ENCODE results near the gene SOX9. TPM values are rescaled to one million over a fixed set of nuclear protein-coding genes. Genes with fewer than 3 reads are reported as not detected.

Gene SOX9
- total RNA-seq, 1 experiment from 2014 or later, result 1.3 TPM

DNA sequence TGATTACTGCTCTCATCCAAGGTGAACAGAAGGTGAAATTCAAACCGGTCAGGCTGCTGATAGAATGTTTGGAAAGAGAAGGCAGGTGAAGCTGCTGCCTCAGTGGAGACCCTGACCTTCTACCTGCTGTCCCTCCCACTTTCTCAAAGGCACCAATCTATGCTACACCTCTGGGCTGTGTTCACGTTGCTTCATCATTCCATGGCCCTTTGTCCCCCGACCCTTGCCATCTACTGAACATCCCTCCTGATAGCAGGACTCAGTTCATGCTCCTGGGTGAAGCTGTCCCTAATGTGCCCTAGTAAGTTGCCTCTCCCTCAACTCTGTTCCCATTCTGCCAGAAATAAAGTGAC is 44.2 kb upstream of the SOX9 start:
- no peaks in the 10 kb centered on the region for H3K36me3 Mint-ChIP-seq (ENCODE audit: insufficient read depth in 1 of 3, low read depth in 3 of 3)
- Histone ChIP-seq H3K18ac (ENCODE audit: insufficient read length, low read depth, low read length) (no peak overlapping the region), H2BK12ac (ENCODE audit: insufficient read length, low read depth, low read length) (no peak overlapping the region), H3K4me1 (ENCODE audit: insufficient read depth, low read length) (no peaks in the 10 kb centered on the region), H3K9ac (ENCODE audit: extremely low read depth, insufficient read length, low read length) (no peak overlapping the region), H2BK20ac (ENCODE audit: low read depth, low read length, poor library complexity, severe bottlenecking) (no peak overlapping the region), H3K4ac (ENCODE audit: low read depth, low read length) (no peak overlapping the region), H4K20me1 (ENCODE audit: control insufficient read depth, insufficient read depth, insufficient read length) (no peaks in the 10 kb centered on the region), H3K23ac (ENCODE audit: insufficient read length, low read depth, low read length) (no peak overlapping the region), H3K9me3 (ENCODE audit: control insufficient read depth, low read depth, low read length) (no peaks in the 10 kb centered on the region), H2AK5ac (ENCODE audit: insufficient read length, low read length) (no peak overlapping the region), H2BK5ac (ENCODE audit: insufficient read length, low read length) (no peak overlapping the region), H3K23me2 (ENCODE audit: insufficient read length, low read depth, low read length, poor library complexity, severe bottlenecking) (no peaks in the 10 kb centered on the region), H3K14ac (ENCODE audit: insufficient read depth, low read length) (no peak overlapping the region), H2BK15ac (ENCODE audit: low read depth, low read length) (no peak overlapping the region), H3K79me1 (ENCODE audit: insufficient read depth, low read depth, low read length, poor library complexity, severe bottlenecking) (no peaks in the 10 kb centered on the region), H2BK120ac (ENCODE audit: low read depth, low read length, poor library complexity, severe bottlenecking) (no peak overlapping the region), H4K5ac (ENCODE audit: insufficient read length, low read depth, low read length) (no peak overlapping the region), H3K79me2 (ENCODE audit: insufficient read depth, low read length) (no peaks in the 10 kb centered on the region), H3K4me2 (ENCODE audit: insufficient read depth, insufficient read length, low read length) (no peak overlapping the region), H3K56ac (ENCODE audit: insufficient read length, low read depth, low read length) (no peak overlapping the region), H3T11ph (ENCODE audit: low read length) (no peak overlapping the region), H4K8ac (replicated peaks; ENCODE audit: insufficient read length, low read depth, low read length) (no peak overlapping the region), H2AFZ (ENCODE audit: low read length) (no peak overlapping the region), H4K91ac (ENCODE audit: insufficient read length, low read depth, low read length) (no peak overlapping the region), H3K27ac (ENCODE audit: insufficient read length, low read depth, low read length) (no peak overlapping the region), H3K27me3 (ENCODE audit: insufficient read depth, low read length) (no peaks in the 10 kb centered on the region)
- DNase-seq, result no peak
- peaks cover under 1% of the 10 kb centered on the region for H3K27me3 Mint-ChIP-seq (ENCODE audit: low read depth)
- H3K4me1 Mint-ChIP-seq, result peaks cover 0 to 4% of the 10 kb centered on the region in 2 experiments; a peak in 2 of 4 replicates
- no peaks in the 10 kb centered on the region; a peak in 2 of 5 replicates for H3K9me3 Mint-ChIP-seq
- H3K27ac Mint-ChIP-seq, result no peak overlapping the region
- TF ChIP-seq, protein P1, sequence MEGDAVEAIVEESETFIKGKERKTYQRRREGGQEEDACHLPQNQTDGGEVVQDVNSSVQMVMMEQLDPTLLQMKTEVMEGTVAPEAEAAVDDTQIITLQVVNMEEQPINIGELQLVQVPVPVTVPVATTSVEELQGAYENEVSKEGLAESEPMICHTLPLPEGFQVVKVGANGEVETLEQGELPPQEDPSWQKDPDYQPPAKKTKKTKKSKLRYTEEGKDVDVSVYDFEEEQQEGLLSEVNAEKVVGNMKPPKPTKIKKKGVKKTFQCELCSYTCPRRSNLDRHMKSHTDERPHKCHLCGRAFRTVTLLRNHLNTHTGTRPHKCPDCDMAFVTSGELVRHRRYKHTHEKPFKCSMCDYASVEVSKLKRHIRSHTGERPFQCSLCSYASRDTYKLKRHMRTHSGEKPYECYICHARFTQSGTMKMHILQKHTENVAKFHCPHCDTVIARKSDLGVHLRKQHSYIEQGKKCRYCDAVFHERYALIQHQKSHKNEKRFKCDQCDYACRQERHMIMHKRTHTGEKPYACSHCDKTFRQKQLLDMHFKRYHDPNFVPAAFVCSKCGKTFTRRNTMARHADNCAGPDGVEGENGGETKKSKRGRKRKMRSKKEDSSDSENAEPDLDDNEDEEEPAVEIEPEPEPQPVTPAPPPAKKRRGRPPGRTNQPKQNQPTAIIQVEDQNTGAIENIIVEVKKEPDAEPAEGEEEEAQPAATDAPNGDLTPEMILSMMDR (conservative IDR thresholded peaks at IDR 0.05), result no peak
- no CpG with 5 or more reads among the region's 3 CpGs for WGBS (ENCODE audit: extremely low coverage, insufficient read length, low lambda C conversion rate)
- no peak overlapping the region for H3K4me3 Mint-ChIP-seq
